Head of caudate nucleus (tissue), 42 donors: ENCODE results near the gene AS3MT.
A peak's percentile ranks its signal among the peaks of the same experiment; 100 is the strongest.
"Not testable (repeated sequence)": the region's sequence is repeated elsewhere in the genome, so short reads cannot be mapped to it uniquely, and the experiment has no call there.

Experiments used
- DNase-seq, 42 donors: peaks; one replicate each; pipeline versions ENCODE4 v3.0.0 to v3.0.0-alpha.2; 2020 to 2021; ENCODE audit warnings: mixed read lengths in 7 of 42
- intact Hi-C: fragments of 100-400 bp; cut with DNase I; formaldehyde crosslinking; loops from one replicate; pipeline ENCODE4 v1.15.0; 2022

AS3MT gene

DNA sequence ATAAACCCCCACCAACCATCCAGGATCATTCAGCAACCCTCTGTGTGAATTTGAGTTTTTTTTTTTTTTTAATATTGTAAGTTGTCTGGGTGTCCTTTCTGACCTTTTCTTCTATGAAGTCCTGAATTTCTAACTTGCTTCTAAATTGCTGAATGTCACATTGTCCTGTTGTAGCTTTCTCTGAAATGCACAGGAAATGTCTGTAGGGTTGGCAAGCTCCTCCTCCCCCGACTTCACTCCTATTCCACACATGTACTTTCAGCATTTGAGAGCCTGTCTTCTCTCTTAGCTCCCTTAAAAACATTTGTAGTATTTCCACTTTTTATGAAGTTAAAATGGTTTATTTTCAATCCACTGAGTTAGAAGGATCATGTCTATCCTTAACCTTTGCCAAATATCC is 45.5 kb downstream of the AS3MT start:
- intact Hi-C loops: loop anchor here (5.0 kb wide), 1 partner anchor 153 kb away; no protein-coding TSS in a partner anchor
- no peak for DNase-seq

DNA sequence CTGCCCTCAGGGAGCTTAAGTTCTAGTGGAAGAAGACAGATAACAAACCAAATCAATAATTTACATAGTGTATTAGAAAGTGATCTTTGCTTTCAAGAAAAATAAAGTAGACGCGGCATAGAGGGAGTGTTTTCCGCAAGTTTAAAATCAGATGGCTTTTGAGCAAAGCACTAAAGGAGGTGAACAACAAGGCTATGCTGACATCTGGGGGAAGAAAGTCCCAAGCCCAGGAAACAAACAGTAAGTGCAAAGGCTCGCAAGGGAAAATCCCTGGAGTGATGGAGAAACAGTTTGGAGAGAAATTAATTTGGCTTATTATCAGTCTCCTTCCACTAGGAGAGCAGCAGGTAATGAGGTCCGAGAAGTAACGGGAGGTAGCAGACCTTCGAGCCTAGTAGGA is 46.9 kb downstream of the AS3MT start:
- no peak for DNase-seq
- intact Hi-C loops: loop anchor here (5.0 kb wide), 1 partner anchor 151 kb away; no protein-coding TSS in a partner anchor

GRCh38 chr10:102917314-102917961 is 48.2 kb downstream of the AS3MT start:
- DNase-seq: peak; percentile 70 to 95 (median 89)
- intact Hi-C loops: loop anchor here (5.0 kb wide), 1 partner anchor 150 kb away; no protein-coding TSS in a partner anchor

GRCh38 chr10:102917962-102918816 is 48.9 kb downstream of the AS3MT start, which contains the start of gene CNNM2:
CNNM2 (plus strand) TSS chr10:102918294; CDS start chr10:102918481, 187 bp downstream.
- intact Hi-C loops: loop anchor here (2.0 to 5.0 kb wide), 2 partner anchors 149 to 327 kb away; partner anchors contain the start of gene RPEL1
- peak; percentile 99 to 100 (median 100) for DNase-seq

GRCh38 chr10:102918817-102919245 is 49.6 kb downstream of the AS3MT start:
- intact Hi-C loops: loop anchor here (2.0 to 5.0 kb wide), 2 partner anchors 148 to 326 kb away; partner anchors contain the start of gene RPEL1
- DNase-seq: peak in 6 of 42 donors; percentile 9 to 32 (median 14)

GRCh38 chr10:102919246-102919959 is 50.1 kb downstream of the AS3MT start:
- intact Hi-C loops: loop anchor here (2.0 to 5.0 kb wide), 2 partner anchors 148 to 325 kb away; partner anchors contain the start of gene RPEL1
- DNase-seq: peak in 38 of 42 donors; percentile 5 to 60 (median 26)

DNA sequence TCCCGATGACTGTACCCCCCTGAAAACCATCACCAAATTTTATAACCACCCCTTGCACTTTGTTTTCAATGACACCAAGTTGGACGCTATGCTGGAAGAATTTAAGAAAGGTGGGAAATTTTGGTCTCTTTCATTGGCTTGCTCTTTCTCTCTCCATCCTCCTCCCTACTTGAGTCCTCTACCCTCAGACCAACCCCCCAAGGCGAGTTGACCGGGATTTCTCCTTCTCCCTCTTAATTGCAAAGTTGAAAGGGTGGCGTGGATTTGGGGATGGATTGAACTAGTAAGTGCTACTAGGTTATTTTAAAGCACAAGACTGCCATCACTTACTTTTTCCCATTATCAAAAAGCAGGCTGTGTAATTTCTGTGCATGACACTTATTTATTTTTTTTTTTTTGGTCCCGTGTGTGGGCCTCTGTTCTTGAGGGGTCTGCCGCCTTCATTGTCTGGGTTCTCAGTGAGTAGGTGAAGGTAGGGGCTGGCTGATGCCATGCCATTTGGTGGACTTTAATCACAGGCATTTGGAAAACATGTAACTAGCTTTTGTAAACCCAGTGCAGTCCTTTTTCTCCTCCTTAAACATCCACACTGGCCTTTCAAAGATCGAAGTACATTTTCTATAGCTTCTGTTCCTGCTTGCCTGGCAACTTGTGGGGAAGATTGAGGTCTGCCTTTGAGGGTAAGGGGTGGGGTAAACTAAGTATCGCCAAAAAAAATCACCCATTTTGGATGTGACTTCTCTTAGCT is 50.9 kb downstream of the AS3MT start:
- intact Hi-C loops: loop anchor here (2.0 to 5.0 kb wide), 2 partner anchors 147 to 325 kb away; partner anchors contain the start of gene RPEL1
- DNase-seq: no peak

DNA sequence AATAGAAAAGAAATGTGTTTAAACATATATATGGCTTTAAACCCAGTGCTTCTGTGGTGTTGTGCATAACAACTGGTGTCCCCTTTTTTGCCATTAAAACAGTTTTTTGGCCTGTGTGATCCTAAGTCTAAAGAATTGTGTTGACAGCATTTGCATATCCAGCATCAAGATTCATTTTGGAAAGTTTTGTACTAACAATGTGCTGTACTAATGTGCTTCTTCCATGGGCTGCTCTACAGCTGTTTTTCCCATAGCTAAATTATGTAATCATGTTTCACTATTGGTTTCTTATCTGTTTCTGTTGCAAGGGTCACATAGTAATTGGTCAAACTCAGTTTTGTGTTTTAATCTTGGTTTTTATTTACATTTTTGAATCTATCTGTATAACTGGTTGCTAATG is 54.3 kb downstream of the AS3MT start:
- DNase-seq: no peak
- intact Hi-C loops: no loop called here

- intact Hi-C loops: no loop called here
- no peak for DNase-seq
Measured at GRCh38 chr10:102926842-102927241, 57.6 kb downstream of the AS3MT start.

DNA sequence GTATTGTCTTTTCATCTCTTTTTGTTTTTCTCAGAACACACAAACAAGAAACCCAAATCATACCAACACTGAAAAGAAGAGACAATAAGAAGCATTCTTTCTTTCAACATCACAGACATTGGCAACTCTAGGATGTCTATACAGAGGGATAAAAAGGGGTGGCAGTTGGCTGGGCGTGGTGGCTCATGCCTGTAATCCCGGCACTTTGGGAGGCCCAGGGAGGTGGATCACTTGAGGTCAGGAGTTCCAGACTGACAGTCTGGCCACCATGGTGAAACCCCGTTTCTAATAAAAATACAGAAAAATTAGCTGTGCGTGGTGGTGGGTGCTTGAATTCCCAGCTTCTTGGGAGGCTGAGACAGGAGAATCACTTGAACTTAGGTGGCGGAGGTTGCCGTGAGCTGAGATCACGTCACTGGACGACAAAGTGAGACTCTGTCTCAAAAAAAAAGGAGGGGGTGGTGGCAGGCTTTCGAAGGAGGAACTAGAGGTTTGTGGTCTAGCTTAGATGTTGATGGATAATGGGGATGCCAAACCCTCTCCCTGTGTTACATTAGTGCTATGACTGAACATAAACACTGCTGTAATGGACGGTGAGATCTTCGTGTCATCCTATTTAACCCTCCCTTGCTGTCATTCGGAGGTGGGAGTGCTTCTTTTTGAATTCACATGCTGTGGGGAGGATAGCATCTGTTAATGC is 58.2 kb downstream of the AS3MT start:
- intact Hi-C loops: no loop called here
- no peak for DNase-seq

DNA sequence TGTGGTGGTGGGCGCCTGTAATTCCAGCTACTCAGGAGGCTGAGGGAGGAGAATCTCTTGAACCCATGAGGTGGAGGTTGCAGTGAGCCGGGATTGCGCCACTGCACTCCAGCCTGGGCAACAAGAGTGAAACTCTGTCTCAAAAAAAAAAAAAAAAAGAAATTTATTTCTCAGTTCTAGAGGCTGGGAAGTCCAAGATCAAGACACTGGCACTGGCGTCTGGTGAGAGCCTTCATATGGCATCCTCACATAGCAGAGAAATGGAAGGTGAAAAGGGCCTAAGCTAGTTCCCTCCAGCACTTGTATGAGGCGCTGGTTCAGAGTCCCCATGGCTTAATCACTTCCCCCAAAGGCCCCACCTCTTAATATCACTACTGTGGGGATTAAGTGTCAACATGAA is 59.2 kb downstream of the AS3MT start:
- intact Hi-C loops, DNase-seq: not testable (repeated sequence)

DNA sequence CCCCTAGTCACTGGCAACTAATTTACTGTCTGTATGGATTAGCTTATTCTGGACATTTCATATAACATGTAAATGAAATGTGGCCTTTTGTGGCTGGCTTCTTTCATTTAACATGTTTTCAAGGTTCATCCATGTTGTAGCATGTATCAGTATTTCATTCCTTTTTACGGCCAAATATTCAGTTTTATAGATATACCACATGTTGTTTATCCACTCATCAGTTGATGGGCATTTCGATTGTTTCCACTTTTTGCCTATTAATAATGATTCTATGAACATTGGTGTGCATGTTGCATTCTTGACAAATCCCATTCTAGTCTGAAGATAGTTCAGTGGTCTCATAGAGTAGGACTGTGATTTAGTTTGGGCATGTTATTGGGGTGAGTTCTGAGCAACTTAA is 61.5 kb downstream of the AS3MT start:
- DNase-seq: no peak
- intact Hi-C loops: no loop called here

DNA sequence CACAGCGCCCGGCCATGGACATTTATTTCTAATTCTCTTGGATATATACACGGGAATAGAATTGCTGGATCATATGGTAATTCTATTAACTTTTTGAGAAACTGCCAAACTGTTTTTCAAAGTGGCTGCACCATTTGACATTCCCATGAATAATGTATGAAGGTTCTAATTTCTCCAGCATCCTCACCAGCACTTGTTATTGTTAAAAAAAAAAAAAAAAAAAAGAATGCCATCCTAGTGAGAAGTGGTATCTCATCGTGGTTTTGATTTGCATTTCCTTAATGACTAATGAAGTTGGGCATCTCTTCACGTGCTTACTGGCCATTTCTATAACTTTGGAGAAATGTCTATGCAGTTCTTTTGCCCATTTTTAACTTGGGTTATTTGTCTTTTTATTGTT is 62.4 kb downstream of the AS3MT start:
- intact Hi-C loops: no loop called here
- DNase-seq: no peak

DNA sequence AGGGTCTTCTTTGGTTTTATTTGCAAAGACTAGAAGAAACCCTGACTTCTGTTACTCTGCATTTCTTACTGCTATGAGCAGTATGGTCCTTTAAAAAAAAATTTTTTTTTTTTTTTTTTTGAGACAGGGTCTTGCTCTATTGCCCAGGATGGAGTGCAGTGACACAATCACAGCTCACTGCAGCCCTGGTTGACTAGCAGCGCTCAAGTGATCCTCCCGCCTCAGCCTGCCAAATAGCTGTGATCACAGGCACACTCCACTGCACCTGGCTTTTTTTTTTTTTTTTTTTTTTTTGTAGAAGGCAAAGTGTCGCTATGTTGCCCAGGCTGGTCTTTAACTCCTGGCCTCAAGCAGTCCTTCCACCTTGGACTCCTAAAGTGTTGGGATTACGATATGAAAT is 66.2 kb downstream of the AS3MT start:
- DNase-seq: no peak
- intact Hi-C loops: no loop called here

- intact Hi-C loops: no loop called here
- no peak for DNase-seq
Measured at GRCh38 chr10:102935939-102936605, 66.8 kb downstream of the AS3MT start.

- no peak for DNase-seq
- intact Hi-C loops: no loop called here
Measured at GRCh38 chr10:102941401-102941800, 72.1 kb downstream of the AS3MT start.

- DNase-seq: no peak
- intact Hi-C loops: no loop called here
Measured at GRCh38 chr10:102945449-102945848, 76.2 kb downstream of the AS3MT start.
